ENCODE results near the gene PRKCA.

PRKCA gene

GRCh38 chr17:66859353-66859752 lies 556.9 kb downstream of the PRKCA start:
- DNase-seq (ENCODE audit: low spot score) = no peak
- TF ChIP-seq CTCF (IDR thresholded peaks at IDR 0.05) = no peak

GRCh38 chr17:66860204-66860603 lies 557.8 kb downstream of the PRKCA start:
- Histone ChIP-seq H3K27ac (no peak overlapping the region), H3K4me3 (no peak overlapping the region)
- no peak for DNase-seq (ENCODE audit: low spot score)
- TF ChIP-seq CTCF (IDR thresholded peaks at IDR 0.05) = no peak

More at GRCh38 chr17:66859353-66859752, 556.9 kb downstream of the PRKCA start:
- Histone ChIP-seq H3K4me3 (no peak overlapping the region), H3K27ac (no peak overlapping the region)
